GM12878 (cell line): ENCODE results near the gene LRRC26.

ENCODE experiments used
- HCFC1 ChIP-seq: fragments of 150-350 bp; IDR thresholded peaks from 2 replicates; pipeline ENCODE4 v1.6.1; 2014; ENCODE audit warnings: low read length
- JUND ChIP-seq: IDR thresholded peaks from 2 replicates; pipeline ENCODE4 v1.6.1; 2012; ENCODE audit warnings: low read depth, mild to moderate bottlenecking, low read length, improper control_type of control experiment, moderate library complexity
- POLR2AphosphoS5 ChIP-seq: IDR thresholded peaks from 2 replicates; pipeline ENCODE4 v1.6.1; 2011; ENCODE audit warnings: mild to moderate bottlenecking, low read length, inconsistent platforms
- RBBP5 ChIP-seq: fragments of 200-600 bp; sonication (generic); conservative IDR thresholded peaks from 2 replicates; pipeline ENCODE4 v1.6.1; 2016

DNA sequence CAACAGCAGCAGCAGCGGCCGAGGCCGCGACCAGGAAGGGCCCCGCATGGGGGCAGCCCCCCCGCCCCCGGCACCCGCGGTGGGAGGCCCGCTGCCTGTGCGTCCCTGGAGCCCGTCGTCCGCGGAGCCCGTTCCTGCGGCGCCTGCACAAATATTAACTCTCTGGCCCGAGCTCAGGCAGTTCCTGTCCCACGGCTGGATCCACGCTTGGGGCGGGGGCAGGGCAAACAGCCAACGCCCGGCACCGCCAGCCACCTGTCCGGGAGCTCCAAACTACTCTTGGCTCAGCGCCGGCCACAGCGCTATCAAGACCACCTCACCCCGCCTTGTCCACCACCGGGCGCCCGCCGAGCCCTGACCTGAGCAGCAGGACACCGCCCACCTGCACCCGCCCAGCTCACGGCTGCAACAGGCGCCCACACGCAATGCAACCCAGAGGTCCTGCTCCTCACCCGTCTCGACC, at the start of gene LRRC26:
- no peak for TF ChIP-seq RBBP5
- TF ChIP-seq POLR2AphosphoS5, result no peak
- TF ChIP-seq HCFC1, result no peak
- no peak for TF ChIP-seq JUND
